Measurements from ENCODE around the gene BRINP1. TPM values are rescaled to one million over a fixed set of nuclear protein-coding genes. Genes with fewer than 3 reads are reported as not detected.

BRINP1 gene
- total and polyA plus RNA-seq, 10 of the 15 experiments (the other 5 are each of a cell fraction or from before 2014, with no cell fraction given), result not detected

- DNase-seq (ENCODE audit: low read depth, low spot score) (no peak), ATAC-seq (no peak), FAIRE-seq (no peak)
- TF ChIP-seq PML (IDR thresholded peaks at IDR 0.05; ENCODE audit: low read length) (no peak), CBX3 (IDR thresholded peaks at IDR 0.05; ENCODE audit: borderline replicate concordance, low read depth) (no peak), ZNF592 (IDR thresholded peaks at IDR 0.05) (no peak), RELA (IDR thresholded peaks at IDR 0.05; ENCODE audit: borderline replicate concordance, partially characterized antibody) (no peak), LARP7 (IDR thresholded peaks at IDR 0.05) (no peak), SIX5 (IDR thresholded peaks at IDR 0.05; ENCODE audit: low read depth, low read length, severe bottlenecking) (no peak), ASH2L (IDR thresholded peaks at IDR 0.05; ENCODE audit: borderline replicate concordance, low read depth) (no peak), YY1 (IDR thresholded peaks at IDR 0.05; ENCODE audit: low read depth, low read length) (no peak), RBBP5 (conservative IDR thresholded peaks at IDR 0.05) (no peak), KAT2A (conservative IDR thresholded peaks at IDR 0.05; ENCODE audit: control insufficient read depth, low read depth, low read length) (no peak), SMARCA5 (IDR thresholded peaks at IDR 0.05) (no peak), NKRF (conservative IDR thresholded peaks at IDR 0.05) (no peak)
- no peaks in the 10 kb centered on the region for H3K27me3 ChIP-seq (replicated peaks in 1 of 2; ENCODE audit: control insufficient read depth in 2 of 2, insufficient read depth in 2 of 2, low read length in 1 of 2)
- H3K4me2 ChIP-seq (ENCODE audit: control insufficient read depth, insufficient read depth), result no peak overlapping the region
- in situ Hi-C loops (cut with MboI), result no loop called here
- no peak overlapping the region for H3K9ac ChIP-seq (ENCODE audit: control insufficient read depth, insufficient read depth, low read length)
- intact Hi-C loops (cut with micrococcal nuclease; ENCODE audit: unreplicated experiment), result no loop called here
- no peak overlapping the region for H2AFZ ChIP-seq (ENCODE audit: control insufficient read depth, low read depth, low read length)
- H3K36me3 ChIP-seq (ENCODE audit: control insufficient read depth in 2 of 2, insufficient read depth in 2 of 2, low read length in 1 of 2), result no peaks in the 10 kb centered on the region
- 17% methylated on average over 2 of the region's 2 CpGs for WGBS (ENCODE audit: insufficient coverage, insufficient replicate concordance, low lambda C conversion rate, missing lambda C conversion rate)
- H3K27ac ChIP-seq (ENCODE audit: control insufficient read depth, insufficient read depth), result no peak overlapping the region
- ChIA-PET SMC1A (ENCODE audit: uncharacterized antibody, unreplicated experiment) (no interaction called here), POLR2A (no interaction called here), RAD21 (ENCODE audit: unreplicated experiment) (no interaction called here), CTCF (no interaction called here)
- H3K4me3 ChIP-seq, result no peak overlapping the region
- H3K4me1 ChIP-seq (ENCODE audit: control insufficient read depth, insufficient read depth, low read length), result no peaks in the 10 kb centered on the region
- H4K20me1 ChIP-seq (ENCODE audit: control insufficient read depth, insufficient read depth), result no peaks in the 10 kb centered on the region
- BruUV-seq (replicated peaks), result no TSS peak
- H3K9me3 ChIP-seq (replicated peaks; ENCODE audit: control insufficient read depth, insufficient read depth, low read length), result no peaks in the 10 kb centered on the region
- no peaks in the 10 kb centered on the region for H3K79me2 ChIP-seq (ENCODE audit: control insufficient read depth, insufficient read depth, low read length)
Measured at GRCh38 chr9:119195521-119195920, 173.7 kb downstream of the BRINP1 start.

All from GM12878 (cell line).